ENCODE measurements around the gene SART3.
"Not testable (repeated sequence)": the region's sequence is repeated elsewhere in the genome, so short reads cannot be mapped to it uniquely, and the experiment has no call there.

SART3 gene

DNA sequence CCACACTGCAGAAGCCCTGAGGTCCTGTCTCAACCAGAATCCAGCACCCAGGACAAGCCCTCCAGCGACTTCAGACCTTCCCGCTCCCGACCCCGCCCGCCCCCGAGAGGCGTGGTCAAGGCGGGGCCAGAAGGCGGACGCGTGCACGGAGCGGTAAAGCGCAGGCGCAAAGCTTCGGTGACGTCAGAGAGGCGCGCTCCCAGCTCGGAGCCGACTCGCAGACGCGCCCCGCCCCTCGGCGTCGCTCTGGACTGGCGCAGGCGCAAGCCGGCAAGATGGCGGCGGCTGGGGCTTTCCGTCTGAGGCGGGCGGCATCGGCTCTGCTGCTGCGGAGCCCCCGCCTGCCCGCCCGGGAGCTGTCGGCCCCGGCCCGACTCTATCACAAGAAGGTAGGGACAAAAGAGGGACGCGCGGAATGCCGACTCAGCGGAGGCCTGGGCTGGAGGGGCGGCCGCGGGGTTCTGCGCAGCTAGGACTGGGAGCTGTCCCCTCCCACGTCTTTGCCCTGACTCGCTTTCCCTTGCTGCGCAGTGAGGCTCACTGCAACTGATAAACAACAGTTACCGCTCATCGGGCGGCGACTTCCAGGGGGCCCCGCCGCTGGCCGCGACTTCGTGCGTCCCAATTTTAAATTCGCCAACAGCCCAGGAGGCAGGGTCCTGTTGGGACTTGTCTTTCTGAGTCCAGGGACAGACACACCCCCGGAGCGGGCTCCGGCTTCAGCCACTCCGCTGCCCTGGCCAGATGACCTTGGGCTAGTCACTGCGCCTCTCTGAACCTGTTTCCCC lies 1.6 kb upstream of the SART3 start, which contains the start of gene ISCU:
Gene ISCU, plus strand, starts transcription at position 249 of the 788 bp plus-strand sequence. Its CDS starts 27 bp downstream, at position 276.
- peak; percentile 95 for DNase-seq

- no peak for DNase-seq
These were observed 927 bp upstream of the SART3 start for GRCh38 chr12:108561852-108562347.

DNA sequence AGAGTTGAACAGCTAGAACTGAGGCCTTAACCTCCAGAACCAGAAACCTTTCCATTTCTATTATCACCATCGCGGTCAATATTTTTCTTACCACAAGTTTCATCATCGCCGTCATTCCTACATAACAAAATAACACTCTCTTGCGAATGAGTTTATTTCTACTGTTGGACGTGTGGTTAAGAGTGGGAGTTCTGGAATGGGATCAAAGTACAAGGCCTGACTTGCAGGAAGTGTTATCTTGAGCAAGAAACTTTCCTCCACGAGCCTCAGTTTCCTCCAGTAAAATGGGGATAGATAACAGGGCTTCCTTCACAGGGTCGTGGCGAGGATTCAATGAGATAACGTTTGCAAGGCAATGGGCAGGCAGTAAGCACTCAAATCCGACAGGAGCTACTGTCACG lies 652 bp downstream of the SART3 start:
- DNase-seq = peak; percentile 45

- DNase-seq = no peak
These were observed 1.2 kb downstream of the SART3 start for GRCh38 chr12:108559748-108560147.

GRCh38 chr12:108559007-108559655 lies 1.8 kb downstream of the SART3 start:
- DNase-seq = no peak

- DNase-seq = not testable (repeated sequence)
These were observed 5.6 kb downstream of the SART3 start for GRCh38 chr12:108555383-108555782.

GRCh38 chr12:108553799-108554198 lies 7.2 kb downstream of the SART3 start:
- DNase-seq = no peak

- peak; percentile 9 for DNase-seq
These were observed 9.4 kb downstream of the SART3 start for GRCh38 chr12:108551535-108551934.

DNA sequence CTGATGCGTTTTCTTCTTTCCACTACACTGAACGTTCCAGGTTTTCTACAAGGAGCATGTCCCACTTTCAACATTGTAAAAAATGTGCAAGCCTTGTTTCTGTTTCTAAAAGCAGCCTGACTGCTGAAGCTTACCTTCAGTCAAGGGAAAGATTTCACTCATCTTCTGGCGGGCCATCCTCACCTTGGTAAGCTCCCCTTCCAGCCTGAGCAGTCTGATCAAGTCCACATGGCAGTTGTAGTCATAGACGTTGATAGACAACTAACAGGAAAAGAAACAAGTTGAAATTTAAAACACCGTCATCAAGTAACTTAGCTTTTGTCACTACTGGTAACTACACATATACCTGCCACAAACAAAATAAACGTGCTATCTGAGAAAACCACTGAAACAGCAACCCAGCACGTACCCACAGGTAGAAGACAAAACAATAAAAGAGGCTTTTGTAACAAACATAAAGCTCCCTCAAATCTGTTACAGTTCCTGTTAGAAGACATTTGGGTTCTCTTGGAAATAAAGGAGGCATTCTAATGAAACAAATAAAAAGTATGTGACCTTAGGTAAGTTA lies 11.9 kb downstream of the SART3 start:
- no peak for DNase-seq

DNA sequence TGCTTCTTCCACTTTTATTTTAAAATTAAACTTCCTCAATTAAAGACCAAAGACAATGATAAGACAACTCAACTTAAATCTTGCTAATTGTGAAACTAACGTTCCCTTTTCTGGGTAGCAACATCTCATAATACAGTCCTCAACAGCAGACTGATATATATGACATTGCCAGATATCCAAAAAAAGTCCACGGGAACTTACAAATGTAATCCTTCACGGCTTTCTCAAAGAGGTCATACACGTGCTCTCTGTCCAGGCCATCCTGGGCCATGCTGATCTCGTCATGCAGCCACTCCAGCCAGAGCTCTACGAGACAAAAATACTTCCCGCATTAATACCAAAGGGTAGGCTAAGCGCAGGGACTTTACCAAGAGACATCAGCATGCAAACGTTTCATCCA lies 13.3 kb downstream of the SART3 start:
- DNase-seq = no peak

- no peak for DNase-seq
These were observed 17.3 kb downstream of the SART3 start for GRCh38 chr12:108543652-108544051.

GRCh38 chr12:108542320-108542719 lies 18.7 kb downstream of the SART3 start:
- no peak for DNase-seq

DNA sequence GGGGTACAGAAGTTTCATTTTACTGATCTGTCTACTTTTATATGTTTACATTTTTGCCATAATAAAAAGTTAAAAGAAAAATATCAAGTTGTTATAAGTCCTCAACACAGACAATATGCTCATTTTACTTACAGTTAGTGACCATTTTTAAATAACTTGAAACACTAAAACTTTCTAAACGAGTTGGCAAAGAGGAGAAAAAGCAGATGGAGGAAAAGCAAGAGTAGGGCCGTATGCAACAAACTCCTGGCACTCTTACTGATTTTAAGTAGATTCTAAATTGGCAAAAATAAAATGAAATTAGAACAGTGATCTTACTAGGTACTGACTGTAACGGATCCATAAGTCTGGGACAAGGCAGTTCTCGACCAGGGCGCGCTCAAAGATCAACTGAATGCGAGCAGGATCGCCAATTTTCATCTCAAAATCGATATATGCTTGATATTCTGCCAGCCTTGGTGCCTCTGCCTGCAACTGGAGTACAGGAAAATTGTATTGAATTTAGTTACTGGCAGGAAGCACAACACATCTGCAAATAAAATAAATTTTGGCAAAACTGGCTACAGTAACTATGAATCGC lies 22.3 kb downstream of the SART3 start:
- no peak for DNase-seq

- no peak for DNase-seq
These were observed 22.8 kb downstream of the SART3 start for GRCh38 chr12:108538146-108538545.

DNA sequence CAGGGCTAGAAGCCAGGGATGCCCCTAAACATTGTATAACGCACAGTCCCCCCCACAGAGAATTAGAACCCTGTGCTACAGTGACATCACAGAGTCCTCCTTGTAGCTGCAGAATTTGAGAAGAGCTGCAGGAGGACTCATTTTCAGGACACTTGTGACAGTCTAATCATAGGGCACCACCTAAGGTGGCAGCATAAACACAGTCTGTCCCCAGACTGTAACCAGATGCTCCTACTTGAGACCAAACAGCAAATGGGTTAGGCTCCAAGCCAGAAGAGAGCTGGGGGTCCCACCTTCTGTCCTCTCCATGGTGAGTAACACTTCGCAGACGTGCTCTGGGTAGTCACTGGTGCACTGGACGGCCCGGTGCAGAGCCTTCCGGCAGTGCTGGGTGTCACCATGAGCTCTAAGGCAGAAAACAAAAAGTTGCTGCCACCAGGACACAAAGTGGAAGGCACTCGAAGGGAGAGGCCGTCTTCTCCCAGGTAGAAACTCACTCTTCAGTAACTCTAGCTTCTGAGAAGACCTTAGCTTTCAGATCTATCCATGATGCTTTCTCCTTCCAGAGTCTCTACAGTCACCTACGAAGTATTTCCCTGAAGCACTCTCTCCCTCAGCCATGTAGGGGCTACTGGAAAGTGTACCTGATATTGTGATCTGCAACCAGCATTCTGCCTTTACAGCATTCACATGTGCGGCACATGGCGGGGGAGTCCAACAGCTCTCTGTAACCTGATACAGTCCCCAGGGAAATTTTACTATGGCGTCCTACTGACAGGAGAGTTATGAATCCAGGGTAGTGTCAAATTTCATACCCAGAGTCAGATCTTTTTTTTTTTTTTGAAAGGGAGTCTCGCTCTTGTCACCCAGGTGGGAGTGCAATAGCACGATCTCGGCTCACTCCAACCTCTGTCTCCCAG lies 28.8 kb downstream of the SART3 start:
- no peak for DNase-seq

DNA sequence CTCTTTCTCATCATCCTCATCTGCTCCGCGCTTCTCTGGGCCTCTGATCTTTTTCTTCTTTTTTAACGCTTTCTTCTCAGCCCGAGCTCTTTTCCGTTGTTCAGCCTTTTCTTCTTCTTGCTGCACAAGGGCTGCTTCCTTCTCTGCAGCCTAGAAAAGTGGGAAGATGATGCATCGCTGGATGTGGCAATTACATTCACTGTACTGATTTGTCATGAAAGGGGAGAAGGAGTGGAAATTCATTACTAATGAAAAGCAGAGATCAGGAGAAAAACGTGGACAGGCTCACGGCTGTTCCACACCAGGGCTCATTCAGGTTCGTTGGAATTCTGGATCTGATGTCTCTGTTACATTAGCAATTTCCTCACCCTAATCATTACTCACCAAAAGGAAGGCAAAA lies 30.8 kb downstream of the SART3 start:
- no peak for DNase-seq

DNA sequence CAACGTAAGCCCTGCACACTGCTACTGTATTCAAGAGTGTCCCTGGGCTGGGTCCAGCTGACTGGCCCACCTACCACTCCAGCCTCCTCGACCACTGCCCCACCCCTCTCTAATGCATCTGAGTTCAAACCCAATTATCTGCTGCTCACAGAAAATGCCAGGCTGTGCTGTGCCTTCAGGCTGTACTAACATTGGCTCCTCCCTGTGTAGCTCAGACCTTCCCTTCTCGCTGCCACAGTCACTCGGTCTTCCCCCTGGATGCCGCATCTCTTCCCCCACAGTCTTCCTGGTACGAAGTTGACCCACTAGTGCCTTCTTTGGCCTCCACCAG lies 33.8 kb downstream of the SART3 start:
- no peak for DNase-seq

GRCh38 chr12:108526482-108527165 lies 34.3 kb downstream of the SART3 start:
- no peak for DNase-seq

- DNase-seq = peak; percentile 74
These were observed 35.3 kb downstream of the SART3 start for GRCh38 chr12:108525681-108526080.

- DNase-seq = no peak
These were observed 37.6 kb downstream of the SART3 start for GRCh38 chr12:108523365-108523764.

DNA sequence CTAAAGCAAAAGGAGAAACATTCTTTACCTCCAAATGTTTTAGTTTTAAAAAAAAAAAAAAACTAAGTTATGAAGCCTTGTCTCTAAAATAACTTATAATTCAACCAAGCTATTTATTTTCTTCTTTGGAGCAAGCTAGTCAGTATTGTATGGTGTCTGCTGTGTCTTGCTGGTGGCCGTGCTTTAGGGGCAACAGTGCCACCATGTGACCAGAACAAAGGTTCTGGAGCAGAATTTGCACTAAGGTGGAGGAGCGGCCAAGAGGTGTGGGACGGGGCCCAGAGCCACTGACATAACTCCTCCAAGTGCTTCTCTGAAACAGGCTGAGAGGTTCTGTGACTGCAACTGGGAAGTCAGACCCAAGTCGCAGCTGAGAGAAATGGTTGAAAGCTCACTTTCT lies 41.4 kb downstream of the SART3 start:
- DNase-seq = no peak
